Measurements from ENCODE around the gene CMTM7. TPM values are rescaled to one million over a fixed set of nuclear protein-coding genes. Genes with fewer than 3 reads are reported as not detected.
"Not testable (repeated sequence)": the region's sequence is repeated elsewhere in the genome, so short reads cannot be mapped to it uniquely, and the experiment has no call there.

CMTM7 gene
- total RNA-seq, 2 donors from 2014 or later, result 61.0 to 72.3 TPM

GRCh38 chr3:32371461-32372212 is 20.0 kb upstream of the CMTM7 start:
- H3K27ac Mint-ChIP-seq, result peak overlapping the region; percentile 68
- peak overlapping the region; percentile 45 to 54 for H3K4me3 Mint-ChIP-seq
- peak; percentile 24 to 32 for DNase-seq
- no peaks in the 10 kb centered on the region for H3K27me3 Mint-ChIP-seq (ENCODE audit: low read depth)
- no peaks in the 10 kb centered on the region for H3K36me3 Mint-ChIP-seq (ENCODE audit: insufficient read depth in 2 of 2)
- peak; percentile 73 to 75 for ATAC-seq (replicated peaks in 1 of 2)
- peaks cover 44% of the 10 kb centered on the region for H3K4me1 Mint-ChIP-seq (ENCODE audit: low read depth)
- no peaks in the 10 kb centered on the region for H3K9me3 Mint-ChIP-seq

- H3K4me1 Mint-ChIP-seq (ENCODE audit: low read depth), result peaks cover 42% of the 10 kb centered on the region
- H3K4me3 Mint-ChIP-seq, result peak overlapping the region; percentile 45 to 54
- H3K27ac Mint-ChIP-seq, result peak overlapping the region; percentile 68
- DNase-seq (no peak), ATAC-seq (replicated peaks in 1 of 2) (peak; percentile 42 to 58)
- no peaks in the 10 kb centered on the region for H3K36me3 Mint-ChIP-seq (ENCODE audit: insufficient read depth in 2 of 2)
- H3K9me3 Mint-ChIP-seq, result no peaks in the 10 kb centered on the region
- no peaks in the 10 kb centered on the region for H3K27me3 Mint-ChIP-seq (ENCODE audit: low read depth)
Measured at GRCh38 chr3:32372213-32372490, 19.5 kb upstream of the CMTM7 start.

GRCh38 chr3:32373276-32373675 is 18.4 kb upstream of the CMTM7 start:
- no peak overlapping the region for H3K4me3 Mint-ChIP-seq
- H3K36me3 Mint-ChIP-seq (ENCODE audit: insufficient read depth in 2 of 2), result no peaks in the 10 kb centered on the region
- DNase-seq (no peak), ATAC-seq (replicated peaks in 1 of 2) (no peak)
- H3K27me3 Mint-ChIP-seq (ENCODE audit: low read depth), result no peaks in the 10 kb centered on the region
- H3K27ac Mint-ChIP-seq, result no peak overlapping the region
- no peaks in the 10 kb centered on the region for H3K9me3 Mint-ChIP-seq
- H3K4me1 Mint-ChIP-seq (ENCODE audit: low read depth), result peaks cover 34% of the 10 kb centered on the region

GRCh38 chr3:32373844-32374243 is 17.8 kb upstream of the CMTM7 start:
- Mint-ChIP-seq H3K4me1 (ENCODE audit: low read depth) (peaks cover 34% of the 10 kb centered on the region), H3K9me3 (no peaks in the 10 kb centered on the region), H3K27me3 (ENCODE audit: low read depth) (no peaks in the 10 kb centered on the region), H3K4me3 (no peak overlapping the region), H3K36me3 (ENCODE audit: insufficient read depth in 2 of 2) (no peaks in the 10 kb centered on the region), H3K27ac (no peak overlapping the region)
- ATAC-seq (replicated peaks in 1 of 2) (no peak), DNase-seq (no peak)

- H3K9me3 Mint-ChIP-seq, result no peaks in the 10 kb centered on the region
- ATAC-seq (replicated peaks in 1 of 2) (peak; percentile 55 to 70), DNase-seq (peak; percentile 69 to 83)
- peak overlapping the region; percentile 86 for H3K27ac Mint-ChIP-seq
- H3K4me1 Mint-ChIP-seq (ENCODE audit: low read depth), result peaks cover 34% of the 10 kb centered on the region
- H3K36me3 Mint-ChIP-seq (ENCODE audit: insufficient read depth in 2 of 2), result no peaks in the 10 kb centered on the region
- H3K27me3 Mint-ChIP-seq (ENCODE audit: low read depth), result no peaks in the 10 kb centered on the region
- H3K4me3 Mint-ChIP-seq, result no peak overlapping the region
Measured at GRCh38 chr3:32374788-32375595, 16.7 kb upstream of the CMTM7 start.

- DNase-seq, result no peak
- H3K4me1 Mint-ChIP-seq (ENCODE audit: low read depth), result peaks cover 30% of the 10 kb centered on the region
- no peak overlapping the region for H3K4me3 Mint-ChIP-seq
- H3K36me3 Mint-ChIP-seq (ENCODE audit: insufficient read depth in 2 of 2), result no peaks in the 10 kb centered on the region
- no peaks in the 10 kb centered on the region for H3K9me3 Mint-ChIP-seq
- no peak for ATAC-seq (replicated peaks in 1 of 2)
- H3K27me3 Mint-ChIP-seq (ENCODE audit: low read depth), result no peaks in the 10 kb centered on the region
- H3K27ac Mint-ChIP-seq, result no peak overlapping the region
Measured at GRCh38 chr3:32375596-32375930, 16.1 kb upstream of the CMTM7 start.

GRCh38 chr3:32376115-32376514 is 15.5 kb upstream of the CMTM7 start:
- Mint-ChIP-seq H3K36me3 (ENCODE audit: insufficient read depth in 2 of 2) (no peaks in the 10 kb centered on the region), H3K4me1 (ENCODE audit: low read depth) (peaks cover 28% of the 10 kb centered on the region), H3K27me3 (ENCODE audit: low read depth) (no peaks in the 10 kb centered on the region), H3K9me3 (no peaks in the 10 kb centered on the region), H3K27ac (no peak overlapping the region), H3K4me3 (no peak overlapping the region)
- DNase-seq (no peak), ATAC-seq (replicated peaks in 1 of 2) (no peak)

- Mint-ChIP-seq H3K36me3 (ENCODE audit: insufficient read depth in 2 of 2) (no peaks in the 10 kb centered on the region), H3K4me3 (no peak overlapping the region)
Measured at GRCh38 chr3:32379831-32380500, 11.7 kb upstream of the CMTM7 start.

GRCh38 chr3:32381922-32382321 is 9.7 kb upstream of the CMTM7 start:
- no peak for DNase-seq
- Mint-ChIP-seq H3K4me1 (ENCODE audit: low read depth) (peaks cover 4% of the 10 kb centered on the region), H3K27me3 (ENCODE audit: low read depth) (no peaks in the 10 kb centered on the region), H3K9me3 (no peaks in the 10 kb centered on the region), H3K36me3 (ENCODE audit: insufficient read depth in 2 of 2) (no peaks in the 10 kb centered on the region), H3K27ac (no peak overlapping the region), H3K4me3 (no peak overlapping the region)
- ATAC-seq (replicated peaks in 1 of 2), result no peak

More at GRCh38 chr3:32379831-32380500, 11.7 kb upstream of the CMTM7 start:
- H3K27ac Mint-ChIP-seq, result no peak overlapping the region
- DNase-seq, result no peak
- H3K27me3 Mint-ChIP-seq (ENCODE audit: low read depth), result no peaks in the 10 kb centered on the region
- no peak for ATAC-seq (replicated peaks in 1 of 2)
- H3K9me3 Mint-ChIP-seq, result no peaks in the 10 kb centered on the region
- peaks cover 9% of the 10 kb centered on the region for H3K4me1 Mint-ChIP-seq (ENCODE audit: low read depth)

GRCh38 chr3:32383136-32383711 is 8.4 kb upstream of the CMTM7 start:
- Mint-ChIP-seq H3K9me3 (no peaks in the 10 kb centered on the region), H3K4me3 (no peak overlapping the region), H3K36me3 (ENCODE audit: insufficient read depth in 2 of 2) (no peaks in the 10 kb centered on the region), H3K27me3 (ENCODE audit: low read depth) (no peaks in the 10 kb centered on the region), H3K27ac (no peak overlapping the region), H3K4me1 (ENCODE audit: low read depth) (peaks cover 4% of the 10 kb centered on the region)
- no peak for DNase-seq
- no peak for ATAC-seq (replicated peaks in 1 of 2)

GRCh38 chr3:32384938-32385337 is 6.7 kb upstream of the CMTM7 start:
- Mint-ChIP-seq H3K4me1 (ENCODE audit: low read depth) (peaks cover 15% of the 10 kb centered on the region), H3K36me3 (ENCODE audit: insufficient read depth in 2 of 2) (no peaks in the 10 kb centered on the region), H3K27me3 (ENCODE audit: low read depth) (no peaks in the 10 kb centered on the region), H3K9me3 (no peaks in the 10 kb centered on the region), H3K27ac (no peak overlapping the region), H3K4me3 (no peak overlapping the region)
- DNase-seq (no peak), ATAC-seq (replicated peaks in 1 of 2) (no peak)

GRCh38 chr3:32387512-32387911 is 4.1 kb upstream of the CMTM7 start:
- H3K36me3 Mint-ChIP-seq (ENCODE audit: insufficient read depth in 2 of 2), result peaks cover 0 to 3% of the 10 kb centered on the region in 2 donors
- H3K27me3 Mint-ChIP-seq (ENCODE audit: low read depth), result no peaks in the 10 kb centered on the region
- no peak overlapping the region for H3K27ac Mint-ChIP-seq
- no peak overlapping the region for H3K4me3 Mint-ChIP-seq
- DNase-seq, result no peak
- no peak for ATAC-seq (replicated peaks in 1 of 2)
- peaks cover 27% of the 10 kb centered on the region for H3K4me1 Mint-ChIP-seq (ENCODE audit: low read depth)
- no peaks in the 10 kb centered on the region for H3K9me3 Mint-ChIP-seq

GRCh38 chr3:32389577-32389976 is 2.1 kb upstream of the CMTM7 start:
- DNase-seq; H3K36me3 Mint-ChIP-seq (ENCODE audit: insufficient read depth in 2 of 2); ATAC-seq (replicated peaks in 1 of 2); H3K27me3 Mint-ChIP-seq (ENCODE audit: low read depth); H3K9me3 Mint-ChIP-seq: not testable (repeated sequence)
- peak overlapping the region; percentile 34 to 37 for H3K4me3 Mint-ChIP-seq
- H3K4me1 Mint-ChIP-seq (ENCODE audit: low read depth), result peaks cover 47% of the 10 kb centered on the region
- H3K27ac Mint-ChIP-seq, result peak overlapping the region; percentile 31
